ENCODE measurements around the gene PRG2.

PRG2 gene

GRCh38 chr11:57376095-57377090 lies 14.1 kb downstream of the PRG2 start:
- TF ChIP-seq, protein P1, sequence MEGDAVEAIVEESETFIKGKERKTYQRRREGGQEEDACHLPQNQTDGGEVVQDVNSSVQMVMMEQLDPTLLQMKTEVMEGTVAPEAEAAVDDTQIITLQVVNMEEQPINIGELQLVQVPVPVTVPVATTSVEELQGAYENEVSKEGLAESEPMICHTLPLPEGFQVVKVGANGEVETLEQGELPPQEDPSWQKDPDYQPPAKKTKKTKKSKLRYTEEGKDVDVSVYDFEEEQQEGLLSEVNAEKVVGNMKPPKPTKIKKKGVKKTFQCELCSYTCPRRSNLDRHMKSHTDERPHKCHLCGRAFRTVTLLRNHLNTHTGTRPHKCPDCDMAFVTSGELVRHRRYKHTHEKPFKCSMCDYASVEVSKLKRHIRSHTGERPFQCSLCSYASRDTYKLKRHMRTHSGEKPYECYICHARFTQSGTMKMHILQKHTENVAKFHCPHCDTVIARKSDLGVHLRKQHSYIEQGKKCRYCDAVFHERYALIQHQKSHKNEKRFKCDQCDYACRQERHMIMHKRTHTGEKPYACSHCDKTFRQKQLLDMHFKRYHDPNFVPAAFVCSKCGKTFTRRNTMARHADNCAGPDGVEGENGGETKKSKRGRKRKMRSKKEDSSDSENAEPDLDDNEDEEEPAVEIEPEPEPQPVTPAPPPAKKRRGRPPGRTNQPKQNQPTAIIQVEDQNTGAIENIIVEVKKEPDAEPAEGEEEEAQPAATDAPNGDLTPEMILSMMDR (IDR thresholded peaks at IDR 0.05): no peak
- TF ChIP-seq ZFX (IDR thresholded peaks at IDR 0.05; ENCODE audit: borderline replicate concordance): no peak

DNA sequence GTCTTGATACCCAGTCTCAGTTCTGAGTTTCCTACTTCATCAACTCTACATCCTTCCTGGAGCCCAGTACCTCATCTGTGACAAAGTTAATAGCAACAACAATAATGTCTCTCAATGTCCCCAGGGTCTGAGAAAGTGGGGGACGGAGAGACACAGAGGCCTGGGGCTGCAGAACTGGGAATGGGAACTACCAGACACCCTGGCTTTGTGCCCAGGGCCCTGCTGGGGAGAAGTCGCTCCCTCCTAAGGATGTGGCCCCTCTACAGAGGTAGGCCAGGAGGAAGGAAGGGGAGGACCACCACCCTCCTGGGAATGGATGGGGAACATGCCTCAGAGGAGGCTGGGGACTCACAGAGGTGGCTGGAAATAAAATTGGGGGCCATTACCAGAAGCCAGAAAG lies 15.0 kb downstream of the PRG2 start:
- H3K27ac ChIP-seq: no peak overlapping the region
- TF ChIP-seq ZFX (IDR thresholded peaks at IDR 0.05; ENCODE audit: borderline replicate concordance): no peak
- TF ChIP-seq, protein P1 (IDR thresholded peaks at IDR 0.05): no peak

More at GRCh38 chr11:57376095-57377090, 14.1 kb downstream of the PRG2 start:
- no peak overlapping the region for H3K27ac ChIP-seq

DNA sequence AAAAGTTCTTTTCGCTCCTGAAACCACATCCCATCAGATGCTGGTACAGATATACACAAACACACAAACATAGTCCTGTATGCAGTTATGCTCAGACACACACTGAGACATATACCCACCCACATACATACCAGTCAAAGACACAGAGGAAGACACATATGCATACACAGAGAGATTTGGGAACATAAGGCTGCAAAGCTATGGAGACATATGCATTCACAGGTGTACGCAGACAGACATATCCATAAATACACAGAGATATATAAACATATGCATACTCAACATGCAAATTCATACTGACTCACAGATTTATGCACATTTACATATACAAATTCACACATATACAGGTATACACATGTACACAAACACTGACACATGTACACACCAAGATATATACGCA lies 15.5 kb downstream of the PRG2 start:
- no peak for TF ChIP-seq ZFX (IDR thresholded peaks at IDR 0.05; ENCODE audit: borderline replicate concordance)
- TF ChIP-seq, protein P1 (IDR thresholded peaks at IDR 0.05): no peak

GRCh38 chr11:57373146-57373545 lies 17.3 kb downstream of the PRG2 start:
- no peak overlapping the region for H3K27ac ChIP-seq
- no peak for TF ChIP-seq ZFX (IDR thresholded peaks at IDR 0.05; ENCODE audit: borderline replicate concordance)
- TF ChIP-seq, protein P1 (IDR thresholded peaks at IDR 0.05): no peak

More for the DNA sequence above, 15.5 kb downstream of the PRG2 start:
- no peak overlapping the region for H3K27ac ChIP-seq

- no peak for TF ChIP-seq ZFX (IDR thresholded peaks at IDR 0.05; ENCODE audit: borderline replicate concordance)
- TF ChIP-seq, protein P1 (IDR thresholded peaks at IDR 0.05): no peak
- no peak overlapping the region for H3K27ac ChIP-seq
Measured at GRCh38 chr11:57370941-57371340, 19.5 kb downstream of the PRG2 start.

GRCh38 chr11:57370251-57370650 lies 20.2 kb downstream of the PRG2 start:
- TF ChIP-seq, protein P1 (IDR thresholded peaks at IDR 0.05): no peak
- TF ChIP-seq ZFX (IDR thresholded peaks at IDR 0.05; ENCODE audit: borderline replicate concordance): no peak
- H3K27ac ChIP-seq: no peak overlapping the region

- H3K27ac ChIP-seq: no peak overlapping the region
- TF ChIP-seq, protein P1 (IDR thresholded peaks at IDR 0.05): no peak
- no peak for TF ChIP-seq ZFX (IDR thresholded peaks at IDR 0.05; ENCODE audit: borderline replicate concordance)
Measured at GRCh38 chr11:57368845-57369232, 21.6 kb downstream of the PRG2 start.

Data from 22Rv1 (cell line).